Hepatocyte (in vitro differentiated cells): Measurements from ENCODE around the gene REV1.

Source experiments
- CTCF ChIP-seq: fragments of 200-600 bp; sonication (generic); IDR thresholded peaks from 2 replicates; pipeline ENCODE4 v1.5.1; 2016; ENCODE audit warnings: antibody characterized with exemption, mild to moderate bottlenecking; ENCODE audit not compliant: poor library complexity
- EZH2 ChIP-seq: fragments of 200-600 bp; sonication (generic); IDR thresholded peaks from 2 replicates; pipeline ENCODE4 v1.6.1; 2016; ENCODE audit warnings: antibody characterized with exemption, mild to moderate bottlenecking, borderline replicate concordance
- EZH2phosphoT487 ChIP-seq: fragments of 200-600 bp; sonication (generic); IDR thresholded peaks from one replicate; pipeline ENCODE4 v1.6.1; 2018; ENCODE audit warnings: antibody characterized with exemption, mild to moderate bottlenecking, low read depth, moderate library complexity; ENCODE audit not compliant: unreplicated experiment, severe bottlenecking

GRCh38 chr2:99507937-99508818, 18.4 kb upstream of the REV1 start:
- TF ChIP-seq EZH2 = no peak
- TF ChIP-seq CTCF = no peak
- no peak for TF ChIP-seq EZH2phosphoT487
